BJ (cell line): ENCODE results near the gene SHBG. TPM values are rescaled to one million over a fixed set of nuclear protein-coding genes. Genes with fewer than 3 reads are reported as not detected.
A peak's percentile ranks its signal among the peaks of the same experiment; 100 is the strongest.

Source experiments
- CTCF ChIA-PET: fragments of 350-600 bp; formaldehyde crosslinking; extraction: SDS; loops from one replicate; lab custom pipeline; 2021; ENCODE audit warnings: antibody characterized with exemption, inconsistent platforms; lab: Yijun Ruan, JAX
- POLR2A ChIA-PET: fragments of 300-600 bp; sonication (Branson Sonifier 250); formaldehyde crosslinking; extraction: SDS; loops from one replicate; lab custom pipeline; 2021; ENCODE audit warnings: antibody characterized with exemption; lab: Charles Lee
- DNase-seq: peaks from one replicate; pipeline ENCODE4 v3.0.0-alpha.2; 2011; ENCODE audit warnings: low read depth
- H3K27me3 ChIP-seq: 2 replicates; pipeline ENCODE4 v1.6.0; 2011; ENCODE audit warnings: low read length; ENCODE audit not compliant: control insufficient read depth, insufficient read depth
- H3K36me3 ChIP-seq: 2 replicates; pipeline ENCODE4 v1.5.1; 2011; ENCODE audit warnings: low read length; ENCODE audit not compliant: control insufficient read depth, insufficient read depth
- H3K4me3 ChIP-seq: 2 replicates; pipeline ENCODE4 v1.5.1; 2011; ENCODE audit warnings: low read depth, mild to moderate bottlenecking, control low read depth, low read length
- polyA plus RNA-seq: library from polyadenylated mRNA; depleted of rRNA; stranded (reverse); fragments of >200 nt; gene quantifications from 2 replicates; pipeline ENCODE4 v1.2.3, GENCODE V29; 2011
- TF ChIP-seq, protein P1 (sequence below): IDR thresholded peaks from 2 replicates; pipeline ENCODE4 v1.5.1; 2011; ENCODE audit warnings: low read depth, mild to moderate bottlenecking, control low read depth, inconsistent platforms, low read length, moderate library complexity; ENCODE audit not compliant: insufficient read depth

Gene SHBG
- polyA plus RNA-seq, 1 experiment: 1.2 TPM

DNA sequence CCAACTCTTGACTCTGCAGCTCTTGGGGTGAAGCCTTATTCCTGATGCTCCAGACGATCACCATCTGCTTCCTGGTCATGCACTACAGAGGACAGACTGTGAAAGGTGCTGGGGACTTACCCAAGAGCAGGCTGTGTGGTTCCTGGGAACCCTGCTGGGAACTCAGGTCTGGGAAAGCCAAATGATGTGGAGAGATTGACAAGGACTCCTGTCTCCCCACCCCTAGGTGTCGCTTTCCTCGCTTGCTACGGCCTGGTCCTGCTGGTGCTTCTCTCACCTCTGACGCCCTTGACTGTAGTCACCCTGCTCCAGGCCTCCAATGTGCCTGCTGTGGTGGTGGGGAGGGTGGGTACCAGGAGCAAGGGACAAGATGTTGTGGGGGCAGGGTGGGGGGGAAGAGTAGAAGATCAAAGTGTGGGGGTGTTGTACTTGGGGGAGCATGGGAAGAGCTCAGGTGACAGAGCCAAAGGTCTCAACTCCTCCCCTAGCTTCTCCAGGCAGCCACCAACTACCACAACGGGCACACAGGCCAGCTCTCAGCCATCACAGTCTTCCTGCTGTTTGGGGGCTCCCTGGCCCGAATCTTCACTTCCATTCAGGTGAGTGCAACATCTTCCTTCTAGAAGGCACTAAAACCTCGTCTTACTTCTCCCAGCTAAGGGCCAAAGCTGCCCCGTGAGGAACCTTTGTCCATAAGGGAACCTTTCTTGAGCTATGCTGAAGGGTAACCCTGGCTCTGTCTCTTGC lies 43.1 kb upstream of the SHBG start:
- Histone ChIP-seq H3K4me3 (no peak overlapping the region), H3K27me3 (no peaks in the 10 kb centered on the region), H3K36me3 (peaks cover 11% of the 10 kb centered on the region)
- ChIA-PET POLR2A (interaction anchor here (0.6 to 0.8 kb wide), 2 partner anchors 12 to 741 kb away, joined by 6 to 10 read pairs; no protein-coding TSS in a partner anchor), CTCF (interaction anchor here (0.6 to 4.3 kb wide), 8 partner anchors 12 to 541 kb away, joined by 3 to 29 read pairs (median 4); partner anchors contain the start of gene TP53)
- no peak for DNase-seq
- TF ChIP-seq, protein P1, sequence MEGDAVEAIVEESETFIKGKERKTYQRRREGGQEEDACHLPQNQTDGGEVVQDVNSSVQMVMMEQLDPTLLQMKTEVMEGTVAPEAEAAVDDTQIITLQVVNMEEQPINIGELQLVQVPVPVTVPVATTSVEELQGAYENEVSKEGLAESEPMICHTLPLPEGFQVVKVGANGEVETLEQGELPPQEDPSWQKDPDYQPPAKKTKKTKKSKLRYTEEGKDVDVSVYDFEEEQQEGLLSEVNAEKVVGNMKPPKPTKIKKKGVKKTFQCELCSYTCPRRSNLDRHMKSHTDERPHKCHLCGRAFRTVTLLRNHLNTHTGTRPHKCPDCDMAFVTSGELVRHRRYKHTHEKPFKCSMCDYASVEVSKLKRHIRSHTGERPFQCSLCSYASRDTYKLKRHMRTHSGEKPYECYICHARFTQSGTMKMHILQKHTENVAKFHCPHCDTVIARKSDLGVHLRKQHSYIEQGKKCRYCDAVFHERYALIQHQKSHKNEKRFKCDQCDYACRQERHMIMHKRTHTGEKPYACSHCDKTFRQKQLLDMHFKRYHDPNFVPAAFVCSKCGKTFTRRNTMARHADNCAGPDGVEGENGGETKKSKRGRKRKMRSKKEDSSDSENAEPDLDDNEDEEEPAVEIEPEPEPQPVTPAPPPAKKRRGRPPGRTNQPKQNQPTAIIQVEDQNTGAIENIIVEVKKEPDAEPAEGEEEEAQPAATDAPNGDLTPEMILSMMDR: no peak

DNA sequence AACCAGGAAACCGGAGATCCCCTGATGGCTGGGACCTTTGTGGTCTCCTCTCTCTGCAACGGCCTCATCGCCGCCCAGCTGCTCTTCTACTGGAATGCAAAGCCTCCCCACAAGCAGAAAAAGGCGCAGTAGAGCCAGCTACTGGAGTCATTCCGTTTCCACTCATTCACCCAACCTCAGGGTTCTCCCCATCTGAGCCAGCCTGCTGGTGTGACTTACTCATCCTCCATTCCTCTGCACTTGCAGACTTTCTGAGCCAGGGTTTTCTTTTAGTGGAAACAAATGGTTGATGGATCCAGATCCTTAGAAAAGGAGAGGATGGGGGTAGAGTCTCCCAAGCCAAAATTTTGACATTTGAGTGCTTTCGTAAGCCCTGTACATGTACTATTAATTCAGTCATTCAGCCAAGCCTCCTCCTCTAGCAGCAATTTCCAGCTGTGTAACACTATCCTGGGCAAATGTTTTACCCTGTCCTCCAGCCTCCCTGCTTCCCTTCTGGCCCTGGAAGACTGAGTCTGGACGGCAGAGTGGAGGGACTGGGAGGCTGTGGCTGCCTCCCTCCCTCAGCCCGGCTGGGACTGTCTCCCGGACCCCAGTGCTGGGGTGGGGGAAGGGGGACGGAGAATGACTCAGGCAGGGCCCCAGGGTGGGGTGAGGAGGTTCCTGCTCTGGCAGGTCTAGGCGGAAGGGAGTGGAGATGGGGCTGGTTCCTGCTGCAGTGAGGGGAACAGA lies 42.3 kb upstream of the SHBG start:
- ChIA-PET CTCF (interaction anchor here (0.9 to 4.3 kb wide), 7 partner anchors 12 to 542 kb away, joined by 3 to 29 read pairs (median 4); partner anchors contain the start of gene TP53), POLR2A (interaction anchor here (0.6 to 0.8 kb wide), 3 partner anchors 13 to 741 kb away, joined by 3 to 10 read pairs (median 6); no protein-coding TSS in a partner anchor)
- H3K27me3 ChIP-seq: no peaks in the 10 kb centered on the region
- no peak overlapping the region for H3K4me3 ChIP-seq
- peak; percentile 83 for DNase-seq
- H3K36me3 ChIP-seq: peaks cover 13% of the 10 kb centered on the region
- TF ChIP-seq, protein P1: peak; percentile 40

DNA sequence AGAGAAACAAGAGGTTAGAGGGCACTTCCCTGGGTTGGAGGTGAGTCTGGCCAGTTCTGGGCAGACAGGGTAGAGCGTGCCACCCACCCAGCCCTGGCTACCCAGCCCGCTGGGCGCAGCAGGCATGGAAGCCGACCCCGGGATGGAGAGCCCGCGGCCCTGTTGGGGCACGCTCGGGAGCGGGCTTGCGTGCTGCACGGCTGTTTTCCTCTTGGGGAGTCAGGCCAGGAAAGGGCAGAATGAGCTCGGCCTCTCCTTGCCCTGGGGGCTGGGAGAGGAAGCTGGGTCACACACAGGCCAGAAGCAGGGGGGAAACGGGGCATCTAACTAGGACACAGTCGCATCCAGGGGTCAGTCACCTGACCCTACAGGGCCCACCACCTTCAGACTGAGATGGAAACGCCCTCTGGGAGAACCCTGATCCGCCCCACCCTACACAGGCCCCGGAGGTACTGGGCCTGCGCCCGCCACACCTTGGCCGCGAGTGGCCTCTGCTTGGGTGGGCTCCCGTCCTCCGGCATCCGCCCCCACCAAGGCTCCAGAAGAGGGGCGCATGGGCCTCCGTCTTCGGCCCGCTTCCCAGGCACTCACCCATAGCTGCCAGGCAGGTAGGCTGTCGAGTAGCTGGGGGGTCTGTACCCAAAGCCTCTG lies 41.3 kb upstream of the SHBG start:
- Histone ChIP-seq H3K36me3 (peaks cover 16% of the 10 kb centered on the region), H3K27me3 (no peaks in the 10 kb centered on the region), H3K4me3 (peak overlapping the region; percentile 22; the same call in 1 of the 2 replicates)
- CTCF ChIA-PET: interaction anchor here (0.8 to 4.3 kb wide), 31 partner anchors 9 to 543 kb away, joined by 3 to 29 read pairs (median 6); partner anchors contain the start of genes CD68, FXR2, SENP3 and TNFSF13
- DNase-seq: no peak
- TF ChIP-seq, protein P1: no peak
- POLR2A ChIA-PET: interaction anchor here (1.1 kb wide), 1 partner anchor 15 kb away, joined by 5 read pairs; no protein-coding TSS in a partner anchor

DNA sequence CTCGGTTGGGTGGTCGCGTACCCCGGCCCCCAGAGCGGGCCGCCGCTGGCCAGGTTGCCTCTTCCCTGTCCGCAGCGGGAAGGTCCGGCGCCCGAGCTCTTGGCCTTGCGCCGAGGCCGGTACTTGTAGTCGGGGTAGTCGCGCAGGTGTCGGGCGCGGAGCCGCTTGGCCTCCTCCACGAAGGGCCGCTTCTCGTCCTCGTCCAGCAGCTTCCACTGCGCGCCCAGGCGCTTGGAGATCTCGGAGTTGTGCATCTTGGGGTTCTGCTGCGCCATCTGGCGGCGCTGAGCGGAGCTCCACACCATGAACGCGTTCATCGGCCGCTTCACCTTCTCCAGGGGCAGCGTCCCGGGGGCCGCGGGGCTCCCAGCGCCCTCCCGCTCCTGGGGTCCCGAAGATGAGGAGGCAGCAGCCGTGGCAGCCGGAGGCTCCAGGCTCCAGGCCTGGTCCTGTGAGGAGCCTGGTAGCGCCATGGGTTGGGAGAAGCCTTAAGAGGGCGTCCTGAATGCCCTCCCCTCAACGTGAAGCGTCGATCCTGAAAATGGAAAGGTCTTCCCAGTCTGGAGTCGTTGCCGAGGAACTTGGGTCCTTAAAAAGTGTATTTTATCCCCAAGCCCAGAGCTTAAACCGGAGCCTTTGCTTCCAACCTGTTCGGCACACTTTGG lies 40.6 kb upstream of the SHBG start:
- TF ChIP-seq, protein P1: peak; percentile 94

More for the DNA sequence above, 40.6 kb upstream of the SHBG start:
- Histone ChIP-seq H3K27me3 (no peaks in the 10 kb centered on the region), H3K36me3 (peaks cover 20% of the 10 kb centered on the region), H3K4me3 (peak overlapping the region; percentile 22; the same call in 1 of the 2 replicates)
- CTCF ChIA-PET: interaction anchor here (0.8 to 4.3 kb wide), 35 partner anchors 9 to 543 kb away, joined by 3 to 29 read pairs (median 6); partner anchors contain the start of genes CD68, FXR2, SENP3 and TNFSF13
- no peak for DNase-seq
- POLR2A ChIA-PET: interaction anchor here (1.1 kb wide), 1 partner anchor 16 kb away, joined by 5 read pairs; no protein-coding TSS in a partner anchor
